CD4-positive, alpha-beta T cell treated with Interleukin-6 for 4 hours (primary cell): ENCODE data around the gene PLA2G4F.

ENCODE experiments used
- DNase-seq: peaks from one replicate; pipeline ENCODE4 v3.0.0-alpha.2; 2020; ENCODE audit warnings: mixed read lengths

Gene PLA2G4F

DNA sequence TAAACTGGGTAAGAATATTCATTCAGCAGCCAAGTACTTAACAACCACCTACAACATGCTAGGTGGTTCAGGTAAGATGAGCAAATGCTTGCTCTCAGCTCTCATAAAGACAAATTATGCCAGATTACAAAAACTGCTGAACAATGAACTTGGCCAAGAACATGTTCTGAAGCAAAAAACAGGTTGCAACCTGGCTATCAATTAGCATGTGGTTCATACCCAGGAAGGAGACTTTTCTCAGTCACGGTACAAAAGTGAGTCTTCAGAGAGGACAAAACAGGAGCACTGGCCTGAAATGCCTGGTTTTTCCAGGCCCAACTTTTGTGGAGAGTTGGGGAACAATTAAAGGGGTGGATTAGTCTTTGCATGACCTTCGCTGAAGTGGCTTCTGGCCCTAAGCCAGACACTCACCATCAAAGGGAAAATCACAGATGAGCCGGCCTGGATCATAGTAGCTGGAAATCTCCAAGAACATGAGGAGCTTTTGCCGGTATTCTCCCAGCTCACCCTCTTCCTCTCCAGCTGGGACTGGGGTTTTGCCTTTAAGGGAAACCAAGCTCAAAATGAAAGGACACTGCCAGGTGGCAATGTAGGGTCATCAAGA is 7.6 kb upstream of the PLA2G4F start:
- DNase-seq, result no peak

- no peak for DNase-seq
Measured at GRCh38 chr15:42163291-42163690, 6.9 kb upstream of the PLA2G4F start.

DNA sequence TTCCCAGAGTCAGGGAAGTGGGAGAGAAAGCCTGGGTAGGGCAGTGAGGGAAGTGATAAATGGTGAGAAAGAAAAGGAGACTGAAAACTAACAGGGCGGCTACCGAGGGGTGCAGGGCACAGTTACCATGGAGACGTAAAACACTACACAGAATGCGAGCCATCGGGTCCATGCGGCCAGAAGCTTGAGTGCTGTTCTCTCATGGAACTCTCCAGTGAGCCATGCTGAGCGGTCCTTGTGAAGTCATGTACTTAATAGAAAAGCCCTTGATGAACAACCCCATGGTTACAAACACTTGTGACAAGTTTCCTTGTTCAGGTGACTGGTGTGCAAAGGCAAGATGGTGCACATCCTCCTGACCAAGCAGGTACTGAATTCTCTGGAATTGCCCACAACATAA is 3.7 kb upstream of the PLA2G4F start:
- DNase-seq, result no peak

- DNase-seq, result no peak
Measured at GRCh38 chr15:42159381-42160015, 3.1 kb upstream of the PLA2G4F start.

GRCh38 chr15:42158941-42159340 is 2.5 kb upstream of the PLA2G4F start:
- no peak for DNase-seq

DNA sequence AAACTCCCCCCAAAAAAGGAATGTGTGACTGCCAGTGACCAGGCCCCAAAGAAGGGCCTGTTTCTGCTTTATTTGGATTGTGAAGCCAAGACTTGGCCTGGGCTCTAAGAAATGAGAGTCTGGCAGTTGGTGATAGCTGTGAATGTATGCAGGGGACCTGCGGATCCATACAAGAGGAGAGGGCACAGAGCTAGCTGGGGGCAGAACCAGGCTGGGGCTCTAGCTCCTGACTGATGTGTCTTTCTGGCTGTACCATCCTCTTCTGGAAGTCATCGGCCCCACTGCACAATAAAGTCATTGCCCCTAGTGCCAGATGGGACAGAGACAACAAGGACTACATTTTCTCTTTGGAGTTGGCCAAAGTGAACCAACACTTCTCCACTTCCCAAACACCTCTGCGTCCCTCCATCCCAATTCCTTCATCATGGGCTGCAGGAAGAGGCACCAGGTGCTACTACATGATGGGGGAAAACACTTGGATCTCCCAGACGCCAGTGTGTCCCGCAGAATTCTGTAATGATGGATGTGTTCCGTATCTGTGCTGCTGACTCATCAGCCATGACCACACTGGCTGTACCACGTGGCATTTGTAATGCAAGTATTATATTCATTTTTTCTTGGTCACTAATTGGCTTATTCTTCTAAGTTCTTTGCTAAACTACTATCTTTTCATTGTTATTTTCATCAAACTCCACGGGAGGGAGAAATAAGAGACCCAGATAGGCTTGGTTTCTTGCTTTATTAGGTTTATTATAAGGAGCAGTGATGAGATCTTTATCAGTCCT is 1.7 kb upstream of the PLA2G4F start:
- no peak for DNase-seq

DNA sequence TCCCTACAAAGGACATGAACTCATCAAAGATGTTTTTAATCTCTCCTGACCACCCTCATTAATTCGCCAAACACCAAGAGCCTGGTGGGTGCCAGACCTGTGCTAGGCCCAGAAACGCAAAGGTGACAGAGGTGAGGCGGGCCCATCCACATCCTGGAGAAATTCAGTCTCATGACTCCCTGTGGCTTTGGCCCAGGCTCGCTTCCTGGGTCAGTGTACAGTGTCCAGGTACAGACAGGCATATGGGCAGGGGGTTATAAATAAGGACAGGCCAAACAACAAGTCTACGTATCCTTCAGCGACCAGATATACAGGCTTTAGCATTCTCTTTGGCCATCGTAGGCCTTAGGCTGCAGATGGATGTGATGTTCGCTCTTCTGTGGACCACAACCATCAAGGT is 945 bp upstream of the PLA2G4F start:
- no peak for DNase-seq

- DNase-seq, result no peak
Measured at GRCh38 chr15:42155546-42156242, 742 bp downstream of the PLA2G4F start.

DNA sequence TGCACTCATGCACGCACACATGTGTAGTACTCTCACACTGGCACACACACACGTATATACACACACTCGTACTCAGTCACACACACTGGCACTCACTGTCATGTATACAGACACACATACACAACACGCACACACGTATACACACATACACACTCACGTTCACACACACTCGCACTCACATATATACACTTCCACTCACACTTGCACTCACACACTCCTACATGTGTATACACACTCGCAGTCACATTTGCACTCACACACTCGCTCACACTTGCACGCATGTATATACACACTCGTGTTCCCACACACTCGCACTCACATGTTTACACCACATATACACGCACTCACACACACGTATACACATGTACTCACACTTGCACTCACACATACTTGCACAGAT is 1.5 kb downstream of the PLA2G4F start:
- DNase-seq, result no peak

DNA sequence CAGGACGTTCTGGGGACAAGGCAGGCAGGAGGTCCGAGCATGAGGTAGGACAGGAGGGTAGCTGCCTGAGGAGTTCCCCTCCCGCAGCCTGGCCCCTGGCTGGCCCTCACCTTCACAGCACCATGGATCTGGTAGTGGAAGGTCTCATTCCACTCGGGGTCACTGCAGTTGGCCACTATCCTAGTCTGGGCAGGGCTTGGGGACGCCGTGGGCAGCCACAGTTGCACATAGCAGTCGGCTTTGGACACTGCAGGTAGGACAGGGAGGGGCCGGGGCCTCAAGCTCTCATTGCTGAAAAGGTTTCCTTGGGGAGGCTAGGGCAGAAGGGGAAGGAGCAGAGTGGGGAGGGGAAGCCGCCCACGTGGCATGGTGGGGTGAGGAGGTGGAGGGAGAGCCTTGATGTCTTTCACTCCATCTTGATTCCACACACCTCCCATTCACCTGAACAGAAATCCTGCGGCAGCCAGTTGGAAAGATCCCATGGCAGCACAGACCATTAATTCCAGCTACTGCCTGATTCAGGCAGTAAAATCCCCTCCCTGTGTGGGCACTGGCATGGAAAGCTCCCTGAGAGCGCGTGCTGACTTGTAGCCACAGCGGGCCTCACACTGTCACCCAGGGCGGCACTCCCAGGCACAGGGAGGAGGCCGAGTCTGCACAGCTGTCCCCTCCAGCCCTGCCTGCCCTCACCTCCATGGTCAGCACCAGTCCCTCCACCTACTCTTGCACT is 2.1 kb downstream of the PLA2G4F start:
- DNase-seq, result no peak

- no peak for DNase-seq
Measured at GRCh38 chr15:42153874-42154211, 2.6 kb downstream of the PLA2G4F start.

DNA sequence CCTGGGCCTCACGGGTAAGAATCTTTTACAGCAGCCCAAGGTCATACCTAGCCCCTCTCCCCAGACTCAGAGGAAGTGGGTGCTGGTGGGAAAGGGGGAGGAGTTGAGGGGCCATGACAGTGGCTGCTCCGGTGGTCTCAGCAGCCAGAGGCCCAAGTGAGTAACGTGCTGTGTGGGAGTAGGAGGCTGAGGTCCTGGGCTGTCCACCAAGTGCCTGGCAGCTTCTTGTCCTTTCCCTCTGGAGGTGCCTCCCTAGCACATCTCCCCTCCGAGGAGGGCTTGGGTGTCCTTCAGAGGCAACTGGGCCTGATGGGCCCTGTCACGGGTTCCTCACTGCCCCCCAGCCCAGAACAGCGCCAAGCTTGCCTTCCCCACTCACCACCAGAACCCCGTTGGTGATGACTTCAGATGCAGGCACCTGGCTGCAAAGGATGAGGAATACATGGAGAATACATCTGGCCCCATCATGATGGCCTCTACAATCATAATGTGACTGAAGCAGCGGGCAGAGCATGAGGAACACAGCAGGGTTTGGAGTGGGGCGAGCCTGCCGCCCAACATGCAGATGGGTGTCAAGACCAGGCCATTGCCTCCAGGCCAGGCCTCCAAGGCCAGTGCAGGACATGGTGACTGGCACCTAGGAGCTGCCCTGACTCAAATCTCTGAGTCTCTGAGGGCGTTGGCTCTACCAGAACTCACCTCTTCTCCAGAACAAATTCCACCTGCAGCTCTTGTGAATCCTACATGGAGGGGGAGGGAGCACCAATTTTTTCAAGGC is 3.3 kb downstream of the PLA2G4F start:
- DNase-seq, result no peak

DNA sequence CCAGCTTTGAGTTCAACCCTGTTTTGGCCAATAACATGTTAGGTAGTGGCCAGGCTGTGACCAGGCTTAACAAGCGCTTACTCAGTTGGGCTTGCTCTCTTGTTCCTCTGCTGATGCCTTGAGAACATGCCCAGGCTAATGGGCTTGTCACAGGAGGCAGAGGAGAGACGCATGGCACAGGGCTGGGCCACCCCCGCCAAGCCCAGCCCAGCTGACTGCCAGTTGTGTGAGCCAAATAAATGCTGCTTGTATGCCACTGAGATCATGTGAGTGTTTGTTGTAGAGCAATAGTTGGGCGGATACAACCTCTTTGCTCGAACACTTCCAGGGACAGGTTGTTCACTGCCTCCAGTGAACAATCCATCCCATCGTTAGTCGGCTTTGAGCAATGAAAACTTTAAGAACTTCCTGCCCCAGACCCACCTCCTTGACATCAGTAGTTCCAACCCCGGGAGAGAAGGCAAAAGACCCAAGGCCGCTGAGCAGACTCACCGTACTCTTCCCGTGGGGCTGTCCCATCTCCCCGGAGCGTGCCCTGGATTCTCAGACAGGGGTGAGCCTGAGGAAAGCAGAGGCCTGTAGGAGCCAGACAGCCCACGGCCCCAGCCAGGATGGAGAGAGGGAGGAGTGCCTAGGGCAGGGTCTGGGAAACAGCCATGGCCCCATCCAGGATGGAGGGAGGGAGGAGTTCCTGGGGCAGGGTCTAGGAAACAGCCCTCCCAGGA is 4.1 kb downstream of the PLA2G4F start:
- DNase-seq, result no peak

DNA sequence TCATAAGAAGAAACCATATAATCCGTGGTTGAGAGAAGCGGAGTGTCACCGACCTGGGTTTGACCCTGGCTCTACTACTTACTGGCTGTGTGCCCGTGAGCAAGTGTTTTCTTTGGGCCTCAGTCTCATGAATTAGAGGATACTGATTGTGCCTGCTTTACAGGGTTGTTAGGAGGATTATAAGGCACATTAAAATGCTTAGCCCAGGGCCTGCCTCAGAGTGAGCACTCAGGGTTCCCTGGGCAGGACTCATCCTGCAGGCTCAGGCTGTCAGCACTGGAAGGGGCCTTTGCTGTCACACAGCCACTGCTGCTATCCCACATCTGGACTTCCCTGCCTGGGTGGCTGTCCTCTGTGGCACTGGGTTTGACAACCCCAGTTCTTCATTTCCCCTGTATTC is 4.7 kb downstream of the PLA2G4F start:
- DNase-seq, result no peak

DNA sequence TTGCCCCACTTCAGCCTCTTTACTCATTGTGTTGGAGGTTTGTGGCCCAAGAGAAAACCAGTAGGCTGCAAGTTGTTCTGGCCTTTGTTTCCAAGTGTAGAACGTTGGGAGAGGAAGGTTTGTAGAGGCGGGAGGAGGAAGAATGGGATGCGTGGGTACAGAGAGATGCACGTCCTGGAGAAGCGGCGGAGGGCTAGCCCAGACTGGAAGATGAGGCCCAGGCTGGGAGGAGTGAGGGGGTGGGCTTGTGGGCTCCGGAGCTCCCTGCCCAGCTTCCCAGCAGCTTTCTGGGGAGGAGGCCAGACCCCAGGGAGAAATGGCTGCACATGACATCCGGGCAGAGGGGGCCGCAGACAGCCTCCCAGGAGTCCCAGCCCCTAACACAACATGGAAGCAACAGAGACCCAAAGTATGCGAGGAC is 5.3 kb downstream of the PLA2G4F start:
- DNase-seq, result no peak

GRCh38 chr15:42150219-42150970 is 6.0 kb downstream of the PLA2G4F start:
- no peak for DNase-seq

- DNase-seq, result no peak
Measured at GRCh38 chr15:42149493-42150218, 6.8 kb downstream of the PLA2G4F start.

DNA sequence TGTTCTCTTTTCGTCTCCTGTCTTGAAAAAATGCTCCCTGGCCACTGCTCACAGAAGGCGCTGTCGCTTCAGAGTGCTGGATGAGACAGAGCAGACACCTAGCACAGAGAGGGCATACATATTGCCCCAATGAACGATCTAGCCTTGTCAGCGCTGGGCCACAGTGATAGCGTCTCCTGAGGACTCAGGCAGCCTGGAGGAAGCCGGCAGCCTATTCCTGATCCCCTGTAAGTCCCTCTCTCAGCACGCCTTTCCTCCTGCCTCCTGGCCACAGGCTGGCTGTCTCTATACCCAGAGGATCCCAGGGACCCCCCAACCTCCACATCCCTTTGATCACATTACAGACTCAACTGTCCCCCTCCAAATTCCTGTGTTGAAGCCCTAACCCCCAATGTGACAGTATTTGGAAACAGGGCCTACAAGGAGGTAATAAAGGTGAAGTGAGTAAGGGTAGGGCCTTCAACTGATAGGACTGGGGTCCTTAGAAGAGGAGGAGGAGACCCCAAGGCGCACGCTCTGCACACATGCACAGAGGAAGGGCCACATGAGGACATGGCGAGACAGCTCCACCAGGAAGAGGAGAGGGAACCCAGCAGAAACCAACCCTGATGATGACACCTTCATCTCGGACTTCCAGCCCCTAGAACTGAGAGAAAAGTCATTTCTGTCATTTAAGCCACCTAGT is 7.5 kb downstream of the PLA2G4F start:
- DNase-seq, result no peak

- DNase-seq, result no peak
Measured at GRCh38 chr15:42147431-42147735, 9.1 kb downstream of the PLA2G4F start.
